Heart left ventricle (tissue), 16 donors: ENCODE data around the gene GTF2A2. TPM values are rescaled to one million over a fixed set of nuclear protein-coding genes. Genes with fewer than 3 reads are reported as not detected.
"Not testable (repeated sequence)": the region's sequence is repeated elsewhere in the genome, so short reads cannot be mapped to it uniquely, and the experiment has no call there.

Experiments used
- ATAC-seq, 4 donors: fragments of 200-7000 bp; cut with Tn5 transposase; one replicate each; pipeline ENCODE4 v1.9.1; 2020 to 2022; ENCODE audit warnings: moderate library complexity in 4 of 4, mild to moderate bottlenecking in 3 of 4, moderate number of reproducible peaks in 1 of 4
- DNase-seq, 5 donors: peaks; one replicate each; pipeline ENCODE4 v3.0.0-alpha.2; 2020
- H3K27ac ChIP-seq, 12 donors: fragments of 200-600 bp; sonication (generic) in 4 of 12; one replicate each; pipeline versions ENCODE4 v1.5.0 to v1.8.0; 2016 to 2022; ENCODE audit warnings: mild to moderate bottlenecking in 2 of 12
- H3K27me3 ChIP-seq, 9 donors: fragments of 200-600 bp; sonication (generic) in 2 of 9; one replicate each; pipeline versions ENCODE4 v1.5.1 to v1.8.0; 2016 to 2022; ENCODE audit warnings: mild to moderate bottlenecking in 3 of 9
- H3K36me3 ChIP-seq, 9 donors: fragments of 200-600 bp; sonication (generic) in 2 of 9; one replicate each; pipeline versions ENCODE4 v1.5.0 to v1.8.0; 2018 to 2022; ENCODE audit warnings: mild to moderate bottlenecking in 2 of 9
- H3K4me1 ChIP-seq, 12 donors: fragments of 200-600 bp; sonication (generic) in 4 of 12; one replicate each; pipeline versions ENCODE4 v1.5.0 to v1.8.0; 2016 to 2022; ENCODE audit warnings: mild to moderate bottlenecking in 3 of 12
- H3K4me3 ChIP-seq, 12 donors: fragments of 200-600 bp; sonication (generic) in 4 of 12; one replicate each; pipeline versions ENCODE4 v1.5.0 to v1.8.0; 2017 to 2022; ENCODE audit warnings: mild to moderate bottlenecking in 9 of 12, moderate library complexity in 4 of 12
- H3K9me3 ChIP-seq, 12 donors: fragments of 200-600 bp; sonication (generic) in 4 of 12; one replicate each; pipeline versions ENCODE4 v1.5.0 to v1.8.0; 2016 to 2022; ENCODE audit warnings: mild to moderate bottlenecking in 1 of 12
- POLR2A ChIP-seq, 2 donors: fragments of 450-650 bp; IDR thresholded peaks; one replicate each; pipeline ENCODE4 v1.6.1; 2017; ENCODE audit warnings: antibody characterized with exemption in 2 of 2, mild to moderate bottlenecking in 2 of 2, moderate library complexity in 2 of 2
- WGBS, 4 donors: extraction: QIAGEN DNeasy Blood & Tissue Kit in 2 of 4; methylation state at CpG; one replicate each; pipeline versions ENCODE4 v1.1.5 to v1.1.7; 2013 to 2018; 5-methylcytosine and 5-hydroxymethylcytosine counted together
- intact Hi-C, 10 donors: fragments of 100-400 bp; cut with DNase I; formaldehyde crosslinking; loops; one replicate each; pipeline versions ENCODE4 v1.11.1 to v1.14.2; 2022
- polyA plus RNA-seq, 2 donors: library from polyadenylated mRNA; stranded (reverse); fragments of 200-250 nt; gene quantifications; one replicate each; pipeline ENCODE4 v1.2.3, GENCODE V29; 2013
- total RNA-seq, 9 donors: library from RNA; depleted of rRNA in 2 of 9; stranded (reverse); fragments of >200 nt in 2 of 9; fragmentation: NEBNext Ultra II Directional in 3 of 9; extraction: Animal tissue kit (Norgen Biotek cat#: 25700) in 3 of 9; gene quantifications; one replicate each; pipeline versions ENCODE4 v1.1.0 to v1.2.4, GENCODE V29; 2016 to 2023
- TF ChIP-seq, protein P1 (sequence below), 12 donors: fragments of 200-600 bp; sonication (generic) in 4 of 12; IDR thresholded peaks; one replicate each; pipeline versions ENCODE4 v1.5.0 to v1.8.0; 2018 to 2022; ENCODE audit warnings: antibody characterized with exemption in 12 of 12, mild to moderate bottlenecking in 5 of 12
- donor health status: ischemic (EF 13 %, LVEDD 7.1; RV severe dilation, severe dysfunction).
- donor health status: healthy with polysubstance abuse.
- donor health status: DM: no; HTN: yes; CAD: no.
- donor health status: DM: no; HTN: no; CAD: no.
- donor health status: ischemic (EF 25% LVEDD 6.9; RV normal size, moderate dysfunction).
- donor health status: ischemic (EF 25% LVEDD 5.7; RV mildly dilated, moderate dysfunction).
- donor health status: healthy.
- donor health status: DM: yes; HTN: yes; CAD: no.
- donor health status: ischemic (EF 35%, LVEDD 5.7; RV mildly dilated, moderate dysfunction).
- donor health status: nonischemic (EF 11% LVEDD 7.7; RV severe dilation, severe dysfunction).
- donor health status: DM: yes; HTN: yes; CAD: no.
- donor health status: PGD.
- donor health status: ischemic (EF 29% LVEDD 5.4; RV normal size, mild dysfunction).
- donor health status: nonischemic (EF 23%, LVEDD 6.1; RV moderate dilation, normal function).

The GTF2A2 gene
- total and polyA plus RNA-seq, 11 donors = 23.8 to 156 (median 110) TPM

DNA sequence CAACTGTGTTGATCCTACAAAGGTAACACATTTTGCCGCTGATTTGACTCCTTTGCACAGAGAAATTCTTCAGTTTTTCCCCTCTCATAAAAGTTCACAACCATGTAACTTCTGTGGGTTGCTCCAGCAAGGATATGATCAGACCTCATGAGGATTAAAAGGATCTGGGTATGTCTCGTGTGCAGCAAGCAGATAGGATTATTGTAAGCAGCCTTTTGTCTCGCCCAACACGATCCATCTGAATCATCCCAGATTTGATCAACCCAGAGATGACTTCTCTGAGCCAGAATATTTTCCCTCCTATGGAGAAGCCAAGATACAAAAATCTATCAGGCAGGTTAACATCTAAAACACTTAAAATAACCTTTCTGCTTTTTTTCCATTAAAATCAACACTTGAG lies 44.6 kb upstream of the GTF2A2 start:
- ATAC-seq (no peak), DNase-seq (no peak)
- intact Hi-C loops = no loop called here
- Histone ChIP-seq H3K27ac (no peak overlapping the region), H3K4me3 (no peak overlapping the region), H3K27me3 (peaks cover 0 to 29% (median 2%) of the 10 kb centered on the region in 9 donors), H3K9me3 (no peaks in the 10 kb centered on the region), H3K36me3 (no peaks in the 10 kb centered on the region), H3K4me1 (no peaks in the 10 kb centered on the region)
- WGBS, 4 donors = 67 to 70% (median 68%) methylated on average over 4 of the region's 4 CpGs
- TF ChIP-seq, protein P1, sequence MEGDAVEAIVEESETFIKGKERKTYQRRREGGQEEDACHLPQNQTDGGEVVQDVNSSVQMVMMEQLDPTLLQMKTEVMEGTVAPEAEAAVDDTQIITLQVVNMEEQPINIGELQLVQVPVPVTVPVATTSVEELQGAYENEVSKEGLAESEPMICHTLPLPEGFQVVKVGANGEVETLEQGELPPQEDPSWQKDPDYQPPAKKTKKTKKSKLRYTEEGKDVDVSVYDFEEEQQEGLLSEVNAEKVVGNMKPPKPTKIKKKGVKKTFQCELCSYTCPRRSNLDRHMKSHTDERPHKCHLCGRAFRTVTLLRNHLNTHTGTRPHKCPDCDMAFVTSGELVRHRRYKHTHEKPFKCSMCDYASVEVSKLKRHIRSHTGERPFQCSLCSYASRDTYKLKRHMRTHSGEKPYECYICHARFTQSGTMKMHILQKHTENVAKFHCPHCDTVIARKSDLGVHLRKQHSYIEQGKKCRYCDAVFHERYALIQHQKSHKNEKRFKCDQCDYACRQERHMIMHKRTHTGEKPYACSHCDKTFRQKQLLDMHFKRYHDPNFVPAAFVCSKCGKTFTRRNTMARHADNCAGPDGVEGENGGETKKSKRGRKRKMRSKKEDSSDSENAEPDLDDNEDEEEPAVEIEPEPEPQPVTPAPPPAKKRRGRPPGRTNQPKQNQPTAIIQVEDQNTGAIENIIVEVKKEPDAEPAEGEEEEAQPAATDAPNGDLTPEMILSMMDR (IDR thresholded peaks at IDR 0.05) = no peak
- TF ChIP-seq POLR2A (IDR thresholded peaks at IDR 0.05) = no peak

- intact Hi-C loops = loop anchor here in 3 of 10 donors (10.0 kb wide), 1 partner anchor 625 kb away; no protein-coding TSS in a partner anchor
Observed at GRCh38 chr15:59699810-59700431, 42.6 kb upstream of the GTF2A2 start.

GRCh38 chr15:59698065-59698464 lies 40.8 kb upstream of the GTF2A2 start:
- intact Hi-C loops = loop anchor here in 3 of 10 donors (10.0 kb wide), 1 partner anchor 627 kb away; no protein-coding TSS in a partner anchor
- DNase-seq, H3K27ac ChIP-seq, H3K36me3 ChIP-seq, H3K4me1 ChIP-seq, ATAC-seq, H3K9me3 ChIP-seq, H3K4me3 ChIP-seq: not testable (repeated sequence)
- WGBS, 4 donors = 75 to 89% (median 87%) methylated on average over 4 of the region's 4 CpGs
- peaks cover 0 to 19% (median 0%) of the 10 kb centered on the region in 9 donors for H3K27me3 ChIP-seq

More at GRCh38 chr15:59699810-59700431, 42.6 kb upstream of the GTF2A2 start:
- ATAC-seq = no peak
- TF ChIP-seq POLR2A (IDR thresholded peaks at IDR 0.05) = no peak
- TF ChIP-seq, protein P1 (IDR thresholded peaks at IDR 0.05) = no peak
- Histone ChIP-seq H3K27me3 (peaks cover 0 to 29% (median 2%) of the 10 kb centered on the region in 9 donors), H3K27ac (no peak overlapping the region), H3K4me1 (no peaks in the 10 kb centered on the region), H3K9me3 (no peaks in the 10 kb centered on the region), H3K36me3 (no peaks in the 10 kb centered on the region), H3K4me3 (no peak overlapping the region)
- DNase-seq = no peak
- WGBS, 4 donors = 56 to 77% (median 72%) methylated on average over 4 of the region's 4 CpGs

DNA sequence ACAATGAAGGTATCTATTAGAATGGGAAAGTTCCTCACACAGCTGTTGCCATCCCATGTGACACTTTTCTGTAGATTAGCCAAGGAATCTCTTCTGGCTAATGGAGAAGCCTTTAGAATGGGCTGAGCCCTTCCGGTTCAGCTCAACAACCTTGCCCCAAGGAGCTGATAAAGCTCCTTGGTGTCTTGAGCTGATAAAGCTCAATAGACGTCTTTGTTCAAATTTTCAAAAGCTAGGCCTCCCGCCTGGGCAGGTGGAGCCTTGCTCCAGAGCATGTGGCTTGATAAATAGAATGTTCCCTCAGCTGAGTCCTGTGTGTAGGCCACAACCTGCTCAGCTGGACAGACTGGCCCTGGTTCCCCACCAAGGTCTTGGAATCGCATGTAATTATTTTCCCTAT lies 39.0 kb upstream of the GTF2A2 start:
- Histone ChIP-seq H3K27ac (no peak overlapping the region), H3K9me3 (no peaks in the 10 kb centered on the region), H3K4me3 (no peak overlapping the region), H3K27me3 (peaks cover 0 to 12% (median 0%) of the 10 kb centered on the region in 9 donors), H3K36me3 (no peaks in the 10 kb centered on the region), H3K4me1 (no peaks in the 10 kb centered on the region)
- 75 to 81% (median 78%) methylated on average over 4 of the region's 4 CpGs for WGBS, 4 donors
- TF ChIP-seq, protein P1 (IDR thresholded peaks at IDR 0.05) = no peak
- TF ChIP-seq POLR2A (IDR thresholded peaks at IDR 0.05) = no peak
- no peak for ATAC-seq
- intact Hi-C loops = loop anchor here in 3 of 10 donors (10.0 kb wide), 1 partner anchor 628 kb away; no protein-coding TSS in a partner anchor
- no peak for DNase-seq
